CD4-positive, alpha-beta T cell treated with Interleukin-21 for 1 hour (primary cell): Measurements from ENCODE around the gene RGPD6.
A peak's percentile ranks its signal among the peaks of the same experiment; 100 is the strongest.
"Not testable (repeated sequence)": the region's sequence is repeated elsewhere in the genome, so short reads cannot be mapped to it uniquely, and the experiment has no call there.

Experiments
- DNase-seq: peaks from one replicate; pipeline ENCODE4 v3.0.0-alpha.2; 2020

Gene RGPD6

GRCh38 chr2:110576763-110577416 is at the start of gene RGPD6:
RGPD6 (minus strand) TSS chr2:110577222; CDS start chr2:110577024, 198 bp downstream.
- DNase-seq, result not testable (repeated sequence)

- not testable (repeated sequence) for DNase-seq
Measured at GRCh38 chr2:110619326-110619939, 42.4 kb upstream of the RGPD6 start.

- DNase-seq, result not testable (repeated sequence)
Measured at GRCh38 chr2:110613927-110614326, 36.9 kb upstream of the RGPD6 start.

GRCh38 chr2:110610613-110611250 is 33.7 kb upstream of the RGPD6 start:
- peak; percentile 31 for DNase-seq

GRCh38 chr2:110609843-110610612 is 33.0 kb upstream of the RGPD6 start:
- not testable (repeated sequence) for DNase-seq

- DNase-seq, result not testable (repeated sequence)
Measured at GRCh38 chr2:110608788-110609502, 31.9 kb upstream of the RGPD6 start.

GRCh38 chr2:110605057-110605456 is 28.0 kb upstream of the RGPD6 start:
- DNase-seq, result not testable (repeated sequence)

- not testable (repeated sequence) for DNase-seq
Measured at GRCh38 chr2:110603917-110604591, 27.0 kb upstream of the RGPD6 start.

GRCh38 chr2:110602139-110602538 is 25.1 kb upstream of the RGPD6 start:
- not testable (repeated sequence) for DNase-seq

- not testable (repeated sequence) for DNase-seq
Measured at GRCh38 chr2:110591973-110592372, 15.0 kb upstream of the RGPD6 start.

GRCh38 chr2:110589677-110590330 is 12.8 kb upstream of the RGPD6 start:
- DNase-seq, result not testable (repeated sequence)

- DNase-seq, result not testable (repeated sequence)
Measured at GRCh38 chr2:110588520-110588919, 11.5 kb upstream of the RGPD6 start.

- DNase-seq, result not testable (repeated sequence)
Measured at GRCh38 chr2:110579216-110579965, 2.4 kb upstream of the RGPD6 start.

- DNase-seq, result not testable (repeated sequence)
Measured at GRCh38 chr2:110578429-110578828, 1.4 kb upstream of the RGPD6 start.

- not testable (repeated sequence) for DNase-seq
Measured at GRCh38 chr2:110499755-110500377, 77.2 kb downstream of the RGPD6 start.

GRCh38 chr2:110496027-110496426 is 81.0 kb downstream of the RGPD6 start:
- DNase-seq, result not testable (repeated sequence)

- not testable (repeated sequence) for DNase-seq
Measured at GRCh38 chr2:110494488-110494887, 82.5 kb downstream of the RGPD6 start.

GRCh38 chr2:110488991-110489390 is 88.0 kb downstream of the RGPD6 start:
- DNase-seq, result not testable (repeated sequence)

GRCh38 chr2:110482697-110483096 is 94.3 kb downstream of the RGPD6 start:
- not testable (repeated sequence) for DNase-seq

- DNase-seq, result not testable (repeated sequence)
Measured at GRCh38 chr2:110481200-110481599, 95.8 kb downstream of the RGPD6 start.
